ENCODE results near the gene PTPN18. TPM values are rescaled to one million over a fixed set of nuclear protein-coding genes. Genes with fewer than 3 reads are reported as not detected.

PTPN18 gene
- total RNA-seq, 4 donors from 2014 or later: 3.0 to 15.2 (median 7.0) TPM

DNA sequence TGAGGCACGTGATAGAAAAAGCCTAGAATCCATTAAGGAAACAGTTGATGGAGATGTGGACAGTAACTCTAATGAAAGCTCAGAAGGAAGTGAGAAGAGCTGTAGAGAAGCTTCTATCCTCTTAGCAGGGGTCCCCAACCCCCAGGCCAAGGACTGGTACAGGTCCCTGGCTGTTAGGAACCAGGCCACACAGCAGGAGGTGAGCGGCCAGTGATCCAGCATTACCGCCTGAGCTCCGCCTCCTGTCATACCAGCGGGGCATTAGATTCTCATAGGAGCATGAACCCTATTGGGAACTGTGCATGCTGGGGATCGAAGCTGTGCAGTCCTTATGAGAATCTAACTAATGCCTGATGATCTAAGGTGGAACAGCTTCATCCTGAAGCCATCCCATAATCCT lies 21.8 kb upstream of the PTPN18 start:
- no peak overlapping the region for H3K27ac ChIP-seq
- H3K4me1 ChIP-seq: no peaks in the 10 kb centered on the region
- DNase-seq (no peak), ATAC-seq (no peak)
- intact Hi-C loops (cut with DNase I; ENCODE audit: low total_unique reads) (no loop called here), in situ Hi-C loops (cut with MboI; ENCODE audit: low sequenced_read_pairs in 4 of 4) (loop anchor here in 3 of 4 donors (25.0 kb wide), 2 partner anchors 147 to 397 kb away; partner anchors contain the start of genes MZT2B (in 3 of the 3), SMPD4 (in 3 of the 3) and TUBA3E (in 3 of the 3))
- H3K4me3 ChIP-seq: no peak overlapping the region
- TF ChIP-seq, protein P1, sequence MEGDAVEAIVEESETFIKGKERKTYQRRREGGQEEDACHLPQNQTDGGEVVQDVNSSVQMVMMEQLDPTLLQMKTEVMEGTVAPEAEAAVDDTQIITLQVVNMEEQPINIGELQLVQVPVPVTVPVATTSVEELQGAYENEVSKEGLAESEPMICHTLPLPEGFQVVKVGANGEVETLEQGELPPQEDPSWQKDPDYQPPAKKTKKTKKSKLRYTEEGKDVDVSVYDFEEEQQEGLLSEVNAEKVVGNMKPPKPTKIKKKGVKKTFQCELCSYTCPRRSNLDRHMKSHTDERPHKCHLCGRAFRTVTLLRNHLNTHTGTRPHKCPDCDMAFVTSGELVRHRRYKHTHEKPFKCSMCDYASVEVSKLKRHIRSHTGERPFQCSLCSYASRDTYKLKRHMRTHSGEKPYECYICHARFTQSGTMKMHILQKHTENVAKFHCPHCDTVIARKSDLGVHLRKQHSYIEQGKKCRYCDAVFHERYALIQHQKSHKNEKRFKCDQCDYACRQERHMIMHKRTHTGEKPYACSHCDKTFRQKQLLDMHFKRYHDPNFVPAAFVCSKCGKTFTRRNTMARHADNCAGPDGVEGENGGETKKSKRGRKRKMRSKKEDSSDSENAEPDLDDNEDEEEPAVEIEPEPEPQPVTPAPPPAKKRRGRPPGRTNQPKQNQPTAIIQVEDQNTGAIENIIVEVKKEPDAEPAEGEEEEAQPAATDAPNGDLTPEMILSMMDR (IDR thresholded peaks at IDR 0.05 in 4 of 5, conservative IDR thresholded peaks at IDR 0.05 in 1 of 5): no peak
- no peak for TF ChIP-seq POLR2A (IDR thresholded peaks at IDR 0.05)
- no peaks in the 10 kb centered on the region for H3K9me3 ChIP-seq
- H3K27me3 ChIP-seq: peaks cover 0 to 9% (median 4%) of the 10 kb centered on the region in 3 donors
- H3K36me3 ChIP-seq: peaks cover 0 to 5% of the 10 kb centered on the region in 2 donors

DNA sequence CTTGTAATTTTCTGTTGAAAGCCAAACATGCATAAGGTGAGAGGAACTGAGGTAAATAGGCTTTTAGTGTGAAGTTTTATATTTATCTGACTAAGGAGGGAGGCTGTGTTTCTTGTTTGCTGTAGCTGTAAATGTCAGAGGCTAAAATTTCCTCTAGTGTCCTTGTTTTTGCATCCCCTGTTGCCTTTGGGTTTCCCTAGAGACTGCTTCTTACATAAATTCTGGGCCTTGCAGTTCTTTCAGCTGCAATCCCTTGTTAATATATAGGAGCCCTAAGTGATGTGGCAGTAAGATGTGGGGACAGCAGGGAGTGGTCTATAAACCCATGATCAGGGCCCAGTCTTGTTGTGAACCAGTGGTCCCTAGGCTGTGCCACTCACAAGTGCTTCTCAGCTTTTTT lies 20.6 kb upstream of the PTPN18 start:
- intact Hi-C loops (cut with DNase I; ENCODE audit: low total_unique reads) (no loop called here), in situ Hi-C loops (cut with MboI; ENCODE audit: low sequenced_read_pairs in 4 of 4) (loop anchor here (5.0 to 25.0 kb wide), 3 partner anchors 148 to 398 kb away; partner anchors contain the start of genes MZT2B (in 3 of the 4), SMPD4 (in 3 of the 4) and TUBA3E (in 3 of the 4))
- TF ChIP-seq POLR2A (IDR thresholded peaks at IDR 0.05): no peak
- TF ChIP-seq, protein P1 (IDR thresholded peaks at IDR 0.05 in 4 of 5, conservative IDR thresholded peaks at IDR 0.05 in 1 of 5): no peak
- no peak for ATAC-seq
- Histone ChIP-seq H3K4me1 (no peaks in the 10 kb centered on the region), H3K9me3 (no peaks in the 10 kb centered on the region), H3K27me3 (peaks cover 0 to 9% (median 0%) of the 10 kb centered on the region in 3 donors), H3K36me3 (peaks cover 0 to 8% of the 10 kb centered on the region in 2 donors), H3K4me3 (no peak overlapping the region), H3K27ac (no peak overlapping the region)
- DNase-seq: no peak

DNA sequence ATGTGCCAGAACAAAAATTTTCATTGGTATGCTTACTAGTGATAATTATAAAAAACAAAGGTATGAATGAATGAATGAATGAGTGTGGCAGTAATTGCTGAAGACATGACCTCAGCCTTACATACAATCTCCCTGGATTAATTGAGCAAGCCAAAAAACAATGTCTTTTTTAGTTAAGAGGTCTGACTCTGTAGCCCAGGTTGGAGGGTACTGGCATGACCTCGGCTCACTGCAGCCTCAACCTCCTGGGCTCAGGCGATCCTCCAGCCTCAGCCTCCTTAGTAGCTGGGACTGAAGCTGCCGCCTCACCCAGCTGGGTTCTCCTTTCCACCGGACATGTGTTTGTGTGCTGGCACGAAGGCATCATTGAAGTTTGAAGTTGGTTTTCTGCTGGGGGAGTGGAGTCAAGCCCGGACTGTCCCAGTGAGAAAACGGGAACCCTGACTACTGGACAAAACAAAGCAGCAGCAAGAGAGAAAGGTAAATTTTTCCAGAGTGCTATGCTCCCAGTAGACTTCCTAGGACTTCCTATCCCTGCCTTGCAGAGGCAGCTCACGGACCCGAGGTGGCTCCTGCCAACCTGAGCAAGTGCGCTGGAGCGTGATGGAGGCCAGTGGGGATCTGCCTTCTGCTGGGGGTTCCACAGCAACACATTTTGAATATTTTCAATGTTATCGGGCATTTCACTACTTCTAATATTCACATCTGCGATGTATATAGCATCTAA lies 19.5 kb upstream of the PTPN18 start:
- Histone ChIP-seq H3K27ac (no peak overlapping the region), H3K27me3 (peaks cover 0 to 9% (median 0%) of the 10 kb centered on the region in 3 donors)
- intact Hi-C loops (cut with DNase I; ENCODE audit: low total_unique reads): no loop called here

DNA sequence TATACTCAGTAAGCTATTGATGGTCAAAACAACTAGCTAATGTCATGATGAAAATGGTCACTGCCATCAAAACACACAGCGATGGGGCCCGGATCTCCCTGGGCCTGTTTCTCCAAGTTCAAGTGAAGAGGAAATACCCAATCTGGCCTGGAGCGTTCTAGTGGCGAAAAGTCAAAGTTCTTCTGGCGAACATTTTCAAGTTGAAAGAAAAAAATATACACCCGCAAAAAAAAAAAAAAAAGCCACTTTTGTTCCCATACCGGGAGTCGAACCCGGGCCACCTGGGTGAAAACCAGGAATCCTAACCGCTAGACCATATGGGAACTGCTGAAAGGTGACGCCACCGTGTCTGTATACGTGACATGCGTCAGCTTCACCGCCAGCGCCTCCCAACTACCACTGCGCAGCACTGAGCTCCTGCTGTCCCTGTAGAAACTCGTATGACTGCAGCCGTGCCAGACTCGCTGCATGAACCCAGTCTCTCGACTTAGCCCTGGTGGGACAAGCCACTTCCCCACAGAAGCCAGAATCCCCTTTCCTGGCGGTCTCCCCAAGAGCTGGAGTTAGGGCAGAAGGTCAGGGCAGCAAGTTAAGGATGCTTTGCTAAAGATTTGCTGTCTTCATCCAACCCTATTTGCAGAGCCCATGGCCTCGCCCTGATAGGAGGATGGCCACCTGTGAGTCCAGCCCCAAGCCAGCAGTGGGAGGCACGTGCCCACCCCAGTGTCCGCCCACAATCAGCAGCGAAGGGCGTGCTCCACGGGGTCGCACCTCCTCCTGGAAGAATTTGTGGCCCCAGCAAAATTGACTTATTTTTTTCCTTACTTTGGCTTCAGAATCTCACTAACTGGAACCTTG lies 18.8 kb upstream of the PTPN18 start:
- in situ Hi-C loops (cut with MboI; ENCODE audit: low sequenced_read_pairs in 4 of 4): loop anchor here (5.0 to 25.0 kb wide), 3 partner anchors 150 to 400 kb away; partner anchors contain the start of genes MZT2B (in 3 of the 4), SMPD4 (in 3 of the 4) and TUBA3E (in 3 of the 4)
- H3K27ac ChIP-seq: no peak overlapping the region
- no peak for DNase-seq
- intact Hi-C loops (cut with DNase I; ENCODE audit: low total_unique reads): no loop called here
- no peak for ATAC-seq
- no peaks in the 10 kb centered on the region for H3K9me3 ChIP-seq
- H3K36me3 ChIP-seq: peaks cover 0 to 8% of the 10 kb centered on the region in 2 donors
- TF ChIP-seq, protein P1 (IDR thresholded peaks at IDR 0.05 in 4 of 5, conservative IDR thresholded peaks at IDR 0.05 in 1 of 5): no peak
- TF ChIP-seq POLR2A (IDR thresholded peaks at IDR 0.05): no peak
- H3K27me3 ChIP-seq: peaks cover 0 to 3% (median 0%) of the 10 kb centered on the region in 3 donors
- no peak overlapping the region for H3K4me3 ChIP-seq
- peaks cover 5 to 7% of the 10 kb centered on the region in 2 donors for H3K4me1 ChIP-seq

More for the DNA sequence above, 19.5 kb upstream of the PTPN18 start:
- no peaks in the 10 kb centered on the region for H3K9me3 ChIP-seq
- H3K4me3 ChIP-seq: no peak overlapping the region
- in situ Hi-C loops (cut with MboI; ENCODE audit: low sequenced_read_pairs in 4 of 4): loop anchor here (5.0 to 25.0 kb wide), 3 partner anchors 149 to 399 kb away; partner anchors contain the start of genes MZT2B (in 3 of the 4), SMPD4 (in 3 of the 4) and TUBA3E (in 3 of the 4)
- ATAC-seq (no peak), DNase-seq (no peak)
- peaks cover 0 to 8% of the 10 kb centered on the region in 2 donors for H3K36me3 ChIP-seq
- TF ChIP-seq, protein P1 (IDR thresholded peaks at IDR 0.05 in 4 of 5, conservative IDR thresholded peaks at IDR 0.05 in 1 of 5): no peak
- peaks cover 3% of the 10 kb centered on the region in 2 donors for H3K4me1 ChIP-seq

Data from gastrocnemius medialis (tissue), 4 donors.